ENCODE data around the gene RHOH.

RHOH gene

DNA sequence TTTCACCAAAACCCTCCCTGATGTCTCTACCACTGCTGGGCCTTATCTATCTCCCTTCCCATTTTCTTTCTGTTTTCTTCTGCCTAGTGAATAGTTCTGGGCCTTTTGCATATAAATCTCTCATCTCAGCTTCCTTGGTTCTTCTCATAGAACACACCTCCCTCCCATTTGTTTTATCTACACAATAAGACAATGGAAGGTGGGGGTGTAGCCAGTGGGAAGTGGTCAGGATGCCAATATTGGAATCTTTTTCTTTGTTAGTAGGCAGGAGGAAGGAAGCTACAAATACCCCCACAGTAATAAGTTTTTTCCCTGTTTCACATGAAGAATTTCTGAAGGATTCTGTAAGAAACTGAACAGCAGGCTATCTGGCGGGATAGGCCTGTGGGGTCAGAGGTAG lies 30.9 kb upstream of the RHOH start:
- no peak overlapping the region for H2BK120ac ChIP-seq (ENCODE audit: insufficient read depth, low read length, poor library complexity)
- no peak overlapping the region for H4K8ac ChIP-seq (ENCODE audit: low read depth, low read length)
- H4K12ac ChIP-seq (ENCODE audit: low read depth, low read length) = no peak overlapping the region
- no peak overlapping the region for H3K4me2 ChIP-seq (ENCODE audit: low read length)
- no peak overlapping the region for H2BK5ac ChIP-seq (ENCODE audit: low read depth, low read length, poor library complexity)
- H2AK5ac ChIP-seq (ENCODE audit: low read length) = no peak overlapping the region
- no peak overlapping the region for H3K14ac ChIP-seq (ENCODE audit: low read length)
- H3K9ac ChIP-seq (ENCODE audit: low read length) = no peak overlapping the region
- no peaks in the 10 kb centered on the region for H3K9me3 ChIP-seq (ENCODE audit: insufficient read depth, low read depth, low read length)
- H3K36me3 ChIP-seq (ENCODE audit: control insufficient read depth in 1 of 2, insufficient read depth in 2 of 2, low read length in 2 of 2) = peaks cover 2 to 6% of the 10 kb centered on the region in 2 experiments
- no peaks in the 10 kb centered on the region for H3K27me3 ChIP-seq (ENCODE audit: insufficient read depth, low read length)
- no CpG with 5 or more reads among the region's 1 CpG for WGBS (ENCODE audit: extremely low coverage, insufficient coverage, insufficient read length)
- H3K4me1 ChIP-seq (ENCODE audit: control insufficient read depth in 1 of 2, insufficient read depth in 2 of 2, low read length in 2 of 2) = no peaks in the 10 kb centered on the region
- H3K23ac ChIP-seq (ENCODE audit: low read length) = no peak overlapping the region
- H3K18ac ChIP-seq (ENCODE audit: low read length) = no peak overlapping the region
- no peak overlapping the region for H3K27ac ChIP-seq (ENCODE audit: low read depth, low read length)
- no peak overlapping the region for H4K91ac ChIP-seq (ENCODE audit: low read depth, low read length)
- no peaks in the 10 kb centered on the region for H3K79me2 ChIP-seq (ENCODE audit: control insufficient read depth, insufficient read depth, low read length, poor library complexity)
- H2BK12ac ChIP-seq (ENCODE audit: low read length) = no peak overlapping the region
- DNase-seq = no peak
- H3K4ac ChIP-seq (ENCODE audit: low read depth, low read length) = no peak overlapping the region
- no peak overlapping the region for H3K4me3 ChIP-seq (ENCODE audit: low read depth, low read length)
- no peaks in the 10 kb centered on the region for H3K79me1 ChIP-seq (ENCODE audit: low read length)
- no peak overlapping the region for H2AFZ ChIP-seq (ENCODE audit: insufficient read depth, low read length, poor library complexity)

DNA sequence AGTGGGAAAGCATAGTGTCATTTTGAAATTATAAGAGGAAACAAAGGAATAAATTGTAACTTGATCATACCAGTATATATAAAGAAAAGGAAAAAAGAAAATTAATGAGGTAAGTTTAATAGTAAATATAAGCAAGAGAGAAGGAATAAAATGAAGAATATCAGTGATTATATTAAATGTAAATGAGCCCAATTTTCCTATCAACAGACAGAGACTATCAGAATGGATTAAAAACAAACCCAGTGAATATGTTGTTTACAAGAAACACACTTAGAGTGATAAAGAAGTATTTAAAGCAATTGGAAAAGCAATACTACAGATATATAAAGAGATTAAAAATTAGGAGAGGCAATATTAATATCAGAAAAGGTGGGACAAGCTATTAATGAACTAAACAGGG lies 28.8 kb upstream of the RHOH start:
- H3K14ac ChIP-seq (ENCODE audit: low read length) = no peak overlapping the region
- H3K9ac ChIP-seq (ENCODE audit: low read length) = no peak overlapping the region
- H2BK5ac ChIP-seq (ENCODE audit: low read depth, low read length, poor library complexity) = no peak overlapping the region
- no peaks in the 10 kb centered on the region for H3K4me1 ChIP-seq (ENCODE audit: control insufficient read depth in 1 of 2, insufficient read depth in 2 of 2, low read length in 2 of 2)
- H3K36me3 ChIP-seq (ENCODE audit: control insufficient read depth in 1 of 2, insufficient read depth in 2 of 2, low read length in 2 of 2) = peaks cover 2% of the 10 kb centered on the region in 2 experiments
- H3K27me3 ChIP-seq (ENCODE audit: insufficient read depth, low read length) = no peaks in the 10 kb centered on the region
- no peak overlapping the region for H4K8ac ChIP-seq (ENCODE audit: low read depth, low read length)
- H2AFZ ChIP-seq (ENCODE audit: insufficient read depth, low read length, poor library complexity) = no peak overlapping the region
- H3K4ac ChIP-seq (ENCODE audit: low read depth, low read length) = no peak overlapping the region
- no peak overlapping the region for H3K23ac ChIP-seq (ENCODE audit: low read length)
- H2BK120ac ChIP-seq (ENCODE audit: insufficient read depth, low read length, poor library complexity) = no peak overlapping the region
- H3K9me3 ChIP-seq (ENCODE audit: insufficient read depth, low read depth, low read length) = no peaks in the 10 kb centered on the region
- H4K12ac ChIP-seq (ENCODE audit: low read depth, low read length) = no peak overlapping the region
- no peak overlapping the region for H3K4me2 ChIP-seq (ENCODE audit: low read length)
- H3K79me1 ChIP-seq (ENCODE audit: low read length) = no peaks in the 10 kb centered on the region
- H2AK5ac ChIP-seq (ENCODE audit: low read length) = no peak overlapping the region
- no peak overlapping the region for H3K27ac ChIP-seq (ENCODE audit: low read depth, low read length)
- H3K4me3 ChIP-seq (ENCODE audit: low read depth, low read length) = no peak overlapping the region
- DNase-seq = no peak
- no peaks in the 10 kb centered on the region for H3K79me2 ChIP-seq (ENCODE audit: control insufficient read depth, insufficient read depth, low read length, poor library complexity)
- H3K18ac ChIP-seq (ENCODE audit: low read length) = no peak overlapping the region
- no peak overlapping the region for H2BK12ac ChIP-seq (ENCODE audit: low read length)
- H4K91ac ChIP-seq (ENCODE audit: low read depth, low read length) = no peak overlapping the region

DNA sequence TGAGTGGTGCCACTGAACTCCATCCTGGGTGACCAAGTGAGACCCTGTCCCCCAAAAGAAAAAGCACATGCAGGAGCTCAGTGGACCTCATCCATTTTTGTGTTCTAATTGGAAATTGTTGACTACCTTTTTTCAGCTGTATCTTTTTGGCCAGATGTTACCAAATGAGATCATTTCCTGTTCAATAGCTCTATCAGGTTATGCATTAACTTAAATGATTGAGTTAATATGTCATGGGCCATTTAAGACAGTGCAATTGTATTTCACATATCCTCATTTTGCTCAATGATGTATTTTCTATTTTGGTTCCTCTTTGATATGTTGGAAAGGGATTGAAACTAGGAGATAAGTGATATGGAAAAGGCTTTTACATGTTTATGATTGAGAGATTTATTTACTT lies 26.2 kb upstream of the RHOH start:
- Histone ChIP-seq H3K4me1 (ENCODE audit: control insufficient read depth in 1 of 2, insufficient read depth in 2 of 2, low read length in 2 of 2) (no peaks in the 10 kb centered on the region), H4K8ac (ENCODE audit: low read depth, low read length) (no peak overlapping the region), H4K12ac (ENCODE audit: low read depth, low read length) (no peak overlapping the region), H2AK5ac (ENCODE audit: low read length) (no peak overlapping the region), H3K36me3 (ENCODE audit: control insufficient read depth in 1 of 2, insufficient read depth in 2 of 2, low read length in 2 of 2) (peaks cover 0 to 2% of the 10 kb centered on the region in 2 experiments), H2BK120ac (ENCODE audit: insufficient read depth, low read length, poor library complexity) (no peak overlapping the region), H3K9me3 (ENCODE audit: insufficient read depth, low read depth, low read length) (no peaks in the 10 kb centered on the region), H3K27me3 (ENCODE audit: insufficient read depth, low read length) (no peaks in the 10 kb centered on the region), H2BK5ac (ENCODE audit: low read depth, low read length, poor library complexity) (no peak overlapping the region), H2BK12ac (ENCODE audit: low read length) (no peak overlapping the region), H3K79me2 (ENCODE audit: control insufficient read depth, insufficient read depth, low read length, poor library complexity) (no peaks in the 10 kb centered on the region), H3K27ac (ENCODE audit: low read depth, low read length) (no peak overlapping the region), H4K91ac (ENCODE audit: low read depth, low read length) (no peak overlapping the region), H3K14ac (ENCODE audit: low read length) (no peak overlapping the region), H3K23ac (ENCODE audit: low read length) (no peak overlapping the region), H3K4me2 (ENCODE audit: low read length) (no peak overlapping the region), H3K4me3 (ENCODE audit: low read depth, low read length) (no peak overlapping the region), H3K18ac (ENCODE audit: low read length) (no peak overlapping the region), H3K4ac (ENCODE audit: low read depth, low read length) (no peak overlapping the region), H3K79me1 (ENCODE audit: low read length) (no peaks in the 10 kb centered on the region), H3K9ac (ENCODE audit: low read length) (no peak overlapping the region), H2AFZ (ENCODE audit: insufficient read depth, low read length, poor library complexity) (no peak overlapping the region)
- no peak for DNase-seq

DNA sequence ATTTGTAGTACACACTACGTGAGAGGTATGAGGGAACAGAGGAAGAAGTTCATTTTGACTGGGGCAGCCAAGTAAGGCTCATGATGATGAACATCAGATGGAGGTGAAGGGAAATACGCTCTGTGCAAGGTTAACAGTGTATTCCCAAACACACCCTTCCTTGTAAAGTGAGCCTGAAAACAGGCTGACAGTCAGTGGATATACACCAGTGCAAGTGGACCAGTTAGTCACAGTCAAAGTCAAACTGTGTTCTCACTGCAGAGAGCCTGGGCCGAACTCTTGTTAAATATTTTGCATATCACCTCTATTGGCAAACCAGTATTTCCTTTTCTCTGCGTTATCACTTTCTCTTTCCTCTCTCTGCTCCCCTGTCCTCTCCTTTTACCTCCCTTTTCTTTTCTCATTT lies 23.4 kb upstream of the RHOH start:
- Histone ChIP-seq H3K18ac (ENCODE audit: low read length) (no peak overlapping the region), H2BK12ac (ENCODE audit: low read length) (no peak overlapping the region), H3K4ac (ENCODE audit: low read depth, low read length) (no peak overlapping the region), H2AK5ac (ENCODE audit: low read length) (no peak overlapping the region), H3K23ac (ENCODE audit: low read length) (no peak overlapping the region), H2BK120ac (ENCODE audit: insufficient read depth, low read length, poor library complexity) (no peak overlapping the region), H4K91ac (ENCODE audit: low read depth, low read length) (no peak overlapping the region), H3K4me1 (ENCODE audit: control insufficient read depth in 1 of 2, insufficient read depth in 2 of 2, low read length in 2 of 2) (no peaks in the 10 kb centered on the region), H3K9ac (ENCODE audit: low read length) (no peak overlapping the region), H3K36me3 (ENCODE audit: control insufficient read depth in 1 of 2, insufficient read depth in 2 of 2, low read length in 2 of 2) (peaks cover 0 to 2% of the 10 kb centered on the region in 2 experiments), H4K12ac (ENCODE audit: low read depth, low read length) (no peak overlapping the region), H3K14ac (ENCODE audit: low read length) (no peak overlapping the region), H4K8ac (ENCODE audit: low read depth, low read length) (no peak overlapping the region), H3K27ac (ENCODE audit: low read depth, low read length) (no peak overlapping the region), H3K4me2 (ENCODE audit: low read length) (no peak overlapping the region), H3K9me3 (ENCODE audit: insufficient read depth, low read depth, low read length) (no peaks in the 10 kb centered on the region), H3K4me3 (ENCODE audit: low read depth, low read length) (no peak overlapping the region), H3K79me2 (ENCODE audit: control insufficient read depth, insufficient read depth, low read length, poor library complexity) (no peaks in the 10 kb centered on the region), H2BK5ac (ENCODE audit: low read depth, low read length, poor library complexity) (no peak overlapping the region), H3K27me3 (ENCODE audit: insufficient read depth, low read length) (no peaks in the 10 kb centered on the region), H3K79me1 (ENCODE audit: low read length) (no peaks in the 10 kb centered on the region), H2AFZ (ENCODE audit: insufficient read depth, low read length, poor library complexity) (no peak overlapping the region)
- no CpG with 5 or more reads among the region's 4 CpGs for WGBS (ENCODE audit: extremely low coverage, insufficient coverage, insufficient read length)
- no peak for DNase-seq

DNA sequence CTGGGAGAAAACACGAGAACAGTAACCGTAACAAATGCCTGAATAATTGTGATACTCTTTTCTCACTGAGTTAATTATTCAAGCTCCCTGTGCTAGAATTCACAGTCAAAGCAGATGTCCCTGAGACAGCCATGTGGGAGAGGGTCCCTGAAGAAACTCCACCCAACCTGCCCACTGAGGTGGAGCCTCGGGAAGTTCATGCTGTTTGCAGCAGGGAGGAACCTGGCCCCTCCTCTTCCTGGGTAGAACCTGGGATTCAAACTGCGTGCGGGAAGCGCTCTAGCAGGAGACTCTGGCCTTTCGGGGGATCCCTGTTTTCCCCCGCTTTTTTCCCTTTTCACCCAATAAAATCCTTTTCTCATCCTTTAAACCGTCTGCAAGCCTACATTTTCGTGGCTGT lies 20.2 kb upstream of the RHOH start:
- no peak overlapping the region for H3K9ac ChIP-seq (ENCODE audit: low read length)
- no peak overlapping the region for H2AK5ac ChIP-seq (ENCODE audit: low read length)
- WGBS (ENCODE audit: extremely low coverage, insufficient coverage, insufficient read length) = no CpG with 5 or more reads among the region's 10 CpGs
- H4K91ac ChIP-seq (ENCODE audit: low read depth, low read length) = no peak overlapping the region
- no peaks in the 10 kb centered on the region for H3K27me3 ChIP-seq (ENCODE audit: insufficient read depth, low read length)
- H3K36me3 ChIP-seq (ENCODE audit: control insufficient read depth in 1 of 2, insufficient read depth in 2 of 2, low read length in 2 of 2) = no peaks in the 10 kb centered on the region
- H2BK12ac ChIP-seq (ENCODE audit: low read length) = peak overlapping the region; percentile 66
- no peak overlapping the region for H2BK120ac ChIP-seq (ENCODE audit: insufficient read depth, low read length, poor library complexity)
- no peak overlapping the region for H3K4me2 ChIP-seq (ENCODE audit: low read length)
- H3K14ac ChIP-seq (ENCODE audit: low read length) = no peak overlapping the region
- H4K8ac ChIP-seq (ENCODE audit: low read depth, low read length) = no peak overlapping the region
- no peak overlapping the region for H3K4ac ChIP-seq (ENCODE audit: low read depth, low read length)
- no peak overlapping the region for H3K18ac ChIP-seq (ENCODE audit: low read length)
- no peaks in the 10 kb centered on the region for H3K79me1 ChIP-seq (ENCODE audit: low read length)
- H3K23ac ChIP-seq (ENCODE audit: low read length) = no peak overlapping the region
- no peak overlapping the region for H3K27ac ChIP-seq (ENCODE audit: low read depth, low read length)
- peak overlapping the region; percentile 58 for H2AFZ ChIP-seq (ENCODE audit: insufficient read depth, low read length, poor library complexity)
- H3K4me1 ChIP-seq (ENCODE audit: control insufficient read depth in 1 of 2, insufficient read depth in 2 of 2, low read length in 2 of 2) = no peaks in the 10 kb centered on the region
- H4K12ac ChIP-seq (ENCODE audit: low read depth, low read length) = peak overlapping the region; percentile 72
- no peak for DNase-seq
- no peaks in the 10 kb centered on the region for H3K79me2 ChIP-seq (ENCODE audit: control insufficient read depth, insufficient read depth, low read length, poor library complexity)
- no peak overlapping the region for H2BK5ac ChIP-seq (ENCODE audit: low read depth, low read length, poor library complexity)
- no peaks in the 10 kb centered on the region for H3K9me3 ChIP-seq (ENCODE audit: insufficient read depth, low read depth, low read length)
- no peak overlapping the region for H3K4me3 ChIP-seq (ENCODE audit: low read depth, low read length)

Measured in trophoblast cell (in vitro differentiated cells and primary cell).